ENCODE results near the gene GPR35. TPM values are rescaled to one million over a fixed set of nuclear protein-coding genes. Genes with fewer than 3 reads are reported as not detected.

Gene GPR35
- total RNA-seq, 4 donors from 2014 or later: 61.1 to 341 (median 261) TPM

GRCh38 chr2:240662681-240663080, 37.4 kb downstream of the GPR35 start:
- H3K4me3 ChIP-seq: no peak overlapping the region

GRCh38 chr2:240663546-240664190, 38.4 kb downstream of the GPR35 start:
- H3K4me3 ChIP-seq: no peak overlapping the region
- no peaks in the 10 kb centered on the region for H3K36me3 ChIP-seq
- no peaks in the 10 kb centered on the region for H3K9me3 ChIP-seq
- TF ChIP-seq CTCF (IDR thresholded peaks at IDR 0.05): peak in 1 of 6 experiments; percentile 7
- TF ChIP-seq POLR2A (IDR thresholded peaks at IDR 0.05): no peak
- H3K27me3 ChIP-seq: no peaks in the 10 kb centered on the region
- DNase-seq: no peak
- no peak overlapping the region for H3K27ac ChIP-seq
- no peaks in the 10 kb centered on the region for H3K4me1 ChIP-seq

More at GRCh38 chr2:240662681-240663080, 37.4 kb downstream of the GPR35 start:
- no peak for TF ChIP-seq CTCF (IDR thresholded peaks at IDR 0.05)
- TF ChIP-seq POLR2A (IDR thresholded peaks at IDR 0.05): no peak
- H3K4me1 ChIP-seq: no peaks in the 10 kb centered on the region
- H3K36me3 ChIP-seq: no peaks in the 10 kb centered on the region
- no peaks in the 10 kb centered on the region for H3K27me3 ChIP-seq
- no peaks in the 10 kb centered on the region for H3K9me3 ChIP-seq
- no peak for DNase-seq
- no peak overlapping the region for H3K27ac ChIP-seq

GRCh38 chr2:240664622-240665021, 39.3 kb downstream of the GPR35 start:
- no peaks in the 10 kb centered on the region for H3K27me3 ChIP-seq
- no peaks in the 10 kb centered on the region for H3K36me3 ChIP-seq

GRCh38 chr2:240670402-240670801, 45.1 kb downstream of the GPR35 start:
- no peaks in the 10 kb centered on the region for H3K9me3 ChIP-seq
- TF ChIP-seq POLR2A (IDR thresholded peaks at IDR 0.05) (no peak), CTCF (IDR thresholded peaks at IDR 0.05) (no peak)
- no peaks in the 10 kb centered on the region for H3K27me3 ChIP-seq
- no peak overlapping the region for H3K4me3 ChIP-seq
- H3K4me1 ChIP-seq: no peaks in the 10 kb centered on the region
- no peak for DNase-seq
- H3K36me3 ChIP-seq: no peaks in the 10 kb centered on the region
- no peak overlapping the region for H3K27ac ChIP-seq

More at GRCh38 chr2:240664622-240665021, 39.3 kb downstream of the GPR35 start:
- no peak for DNase-seq
- H3K9me3 ChIP-seq: no peaks in the 10 kb centered on the region
- no peak overlapping the region for H3K27ac ChIP-seq
- no peak overlapping the region for H3K4me3 ChIP-seq
- no peak for TF ChIP-seq CTCF (IDR thresholded peaks at IDR 0.05)
- no peak for TF ChIP-seq POLR2A (IDR thresholded peaks at IDR 0.05)
- H3K4me1 ChIP-seq: no peaks in the 10 kb centered on the region

- no peak overlapping the region for H3K4me3 ChIP-seq
- H3K27me3 ChIP-seq: no peaks in the 10 kb centered on the region
- no peaks in the 10 kb centered on the region for H3K9me3 ChIP-seq
- H3K4me1 ChIP-seq: no peaks in the 10 kb centered on the region
- no peak overlapping the region for H3K27ac ChIP-seq
- no peak for DNase-seq
- TF ChIP-seq POLR2A (IDR thresholded peaks at IDR 0.05) (no peak), CTCF (IDR thresholded peaks at IDR 0.05) (no peak)
- no peaks in the 10 kb centered on the region for H3K36me3 ChIP-seq
Observed at GRCh38 chr2:240670950-240671349, 45.7 kb downstream of the GPR35 start.

Measured in Peyer's patch (tissue), 4 donors.